Mesothelial cell of epicardium (in vitro differentiated cells): Measurements from ENCODE around the gene RDX. TPM values are rescaled to one million over a fixed set of nuclear protein-coding genes. Genes with fewer than 3 reads are reported as not detected.

Experiments
- DNase-seq, 2 experiments: peaks; one replicate each; pipeline ENCODE4 v3.0.0; 2021; ENCODE audit warnings: low spot score in 2 of 2; ENCODE audit not compliant: unreplicated experiment in 2 of 2
- H3K27ac Mint-ChIP-seq: 2 replicates; pipeline ENCODE4 v1.8.0; 2021; ENCODE audit warnings: mixed read lengths
- H3K27me3 Mint-ChIP-seq: 2 replicates; pipeline ENCODE4 v1.8.0; 2021; ENCODE audit warnings: low read depth, mixed read lengths
- H3K36me3 Mint-ChIP-seq: 2 replicates; pipeline ENCODE4 v1.8.0; 2021; ENCODE audit warnings: mixed read lengths
- H3K4me1 Mint-ChIP-seq: 2 replicates; pipeline ENCODE4 v1.8.0; 2021; ENCODE audit warnings: mixed read lengths
- H3K4me3 Mint-ChIP-seq: 2 replicates; pipeline ENCODE4 v1.8.0; 2021; ENCODE audit warnings: mild to moderate bottlenecking, moderate library complexity, mixed read lengths
- H3K9me3 Mint-ChIP-seq: 2 replicates; pipeline ENCODE4 v1.8.0; 2021; ENCODE audit warnings: mixed read lengths
- CTCF ChIP-seq: fragments of 200-600 bp; sonication (generic); IDR thresholded peaks from one replicate; pipeline ENCODE4 v1.5.0; 2021; ENCODE audit warnings: antibody characterized with exemption; ENCODE audit not compliant: unreplicated experiment
- total RNA-seq: library from RNA; stranded (reverse); gene quantifications from 3 replicates; pipeline ENCODE4 v1.2.1, GENCODE V29; 2021

RDX gene
- total RNA-seq, 1 donor from 2014 or later: 117 TPM

- Mint-ChIP-seq H3K36me3 (peaks cover 15% of the 10 kb centered on the region), H3K4me3 (no peak overlapping the region), H3K27ac (no peak overlapping the region), H3K27me3 (no peaks in the 10 kb centered on the region), H3K9me3 (no peaks in the 10 kb centered on the region), H3K4me1 (peaks cover 8% of the 10 kb centered on the region)
- no peak for DNase-seq
- TF ChIP-seq CTCF: no peak
Measured at GRCh38 chr11:110169738-110170137, 126.7 kb downstream of the RDX start.

- Mint-ChIP-seq H3K9me3 (no peaks in the 10 kb centered on the region), H3K27ac (no peak overlapping the region), H3K4me3 (no peak overlapping the region), H3K4me1 (no peaks in the 10 kb centered on the region), H3K36me3 (peaks cover 24% of the 10 kb centered on the region), H3K27me3 (no peaks in the 10 kb centered on the region)
- no peak for TF ChIP-seq CTCF
- DNase-seq: no peak
Measured at GRCh38 chr11:110168033-110168803, 128.2 kb downstream of the RDX start.

- H3K27ac Mint-ChIP-seq: no peak overlapping the region
- H3K36me3 Mint-ChIP-seq: peaks cover 28% of the 10 kb centered on the region
- TF ChIP-seq CTCF: no peak
Measured at GRCh38 chr11:110165039-110165925, 131.1 kb downstream of the RDX start.

GRCh38 chr11:110162216-110162615, 134.2 kb downstream of the RDX start:
- Mint-ChIP-seq H3K27me3 (no peaks in the 10 kb centered on the region), H3K36me3 (peaks cover 34% of the 10 kb centered on the region), H3K4me1 (no peaks in the 10 kb centered on the region), H3K27ac (no peak overlapping the region), H3K4me3 (no peak overlapping the region), H3K9me3 (no peaks in the 10 kb centered on the region)
- no peak for DNase-seq
- TF ChIP-seq CTCF: no peak

More at GRCh38 chr11:110165039-110165925, 131.1 kb downstream of the RDX start:
- Mint-ChIP-seq H3K4me3 (no peak overlapping the region), H3K4me1 (no peaks in the 10 kb centered on the region), H3K9me3 (no peaks in the 10 kb centered on the region), H3K27me3 (no peaks in the 10 kb centered on the region)
- no peak for DNase-seq

GRCh38 chr11:110161061-110161460, 135.4 kb downstream of the RDX start:
- no peaks in the 10 kb centered on the region for H3K27me3 Mint-ChIP-seq
- no peak for TF ChIP-seq CTCF

More at GRCh38 chr11:110161061-110161460, 135.4 kb downstream of the RDX start:
- Mint-ChIP-seq H3K9me3 (no peaks in the 10 kb centered on the region), H3K36me3 (peaks cover 34% of the 10 kb centered on the region), H3K4me1 (no peaks in the 10 kb centered on the region), H3K27ac (no peak overlapping the region), H3K4me3 (no peak overlapping the region)
- DNase-seq: no peak
